ENCODE results near the gene SAP25.

GRCh38 chr7:100620804-100621203, 47.1 kb upstream of the SAP25 start:
- no peak for TF ChIP-seq CTCF (IDR thresholded peaks at IDR 0.05; ENCODE audit: low read length)
- no peak for TF ChIP-seq EZH2 (optimal IDR thresholded peaks at IDR 0.05; ENCODE audit: low read depth, low read length)

Measured in MM.1S (cell line).